ENCODE measurements around the gene COG7. TPM values are rescaled to one million over a fixed set of nuclear protein-coding genes. Genes with fewer than 3 reads are reported as not detected.

The COG7 gene
- total RNA-seq, 1 donor from 2014 or later = 18.1 TPM

GRCh38 chr16:23357761-23358290, 95.2 kb downstream of the COG7 start:
- no peak for DNase-seq

- DNase-seq = no peak
Observed at GRCh38 chr16:23356941-23357340, 96.0 kb downstream of the COG7 start.

GRCh38 chr16:23355106-23355670, 97.8 kb downstream of the COG7 start:
- DNase-seq = no peak

- no peak for DNase-seq
Observed at GRCh38 chr16:23354246-23354645, 98.7 kb downstream of the COG7 start.

- DNase-seq = no peak
Observed at GRCh38 chr16:23353440-23353839, 99.5 kb downstream of the COG7 start.

GRCh38 chr16:23351360-23351759, 101.6 kb downstream of the COG7 start:
- DNase-seq = no peak

GRCh38 chr16:23348579-23349469, 104.2 kb downstream of the COG7 start:
- DNase-seq = no peak

- DNase-seq = no peak
Observed at GRCh38 chr16:23345237-23345636, 107.8 kb downstream of the COG7 start.

- DNase-seq = no peak
Observed at GRCh38 chr16:23343643-23344612, 109.1 kb downstream of the COG7 start.

- no peak for DNase-seq
Observed at GRCh38 chr16:23342083-23342640, 110.8 kb downstream of the COG7 start.

- no peak for DNase-seq
Observed at GRCh38 chr16:23339787-23340186, 113.2 kb downstream of the COG7 start.

Small RNAs within 50 kb of the gene (small RNA-seq; reads per million reads assigned to genes)
- gene RF00072 (ENCODE audit: low replicate concordance) = not detected

Other genes starting within 250 kb of the COG7 start
- gene SCNN1B, start 150.9 kb downstream of the COG7 start, total RNA-seq = 3.8 TPM
- gene GGA2, start 57.3 kb upstream of the COG7 start, total RNA-seq = 67.6 TPM
- 31.3 TPM for gene EARS2, start 104.2 kb upstream of the COG7 start, total RNA-seq
- 145 TPM for gene UBFD1, start 104.5 kb upstream of the COG7 start, total RNA-seq
- gene NDUFAB1, start 143.1 kb upstream of the COG7 start, total RNA-seq = 106 TPM
- gene PALB2, start 188.1 kb upstream of the COG7 start, total RNA-seq = 8.4 TPM
- 57.6 TPM for gene DCTN5, start 188.3 kb upstream of the COG7 start, total RNA-seq
- gene PLK1, start 225.7 kb upstream of the COG7 start, total RNA-seq = 4.6 TPM

Data from tongue (tissue), 3 donors.